MCF 10A (cell line): ENCODE data around the gene ARFGAP1. TPM values are rescaled to one million over a fixed set of nuclear protein-coding genes. Genes with fewer than 3 reads are reported as not detected.

ENCODE experiments used
- BruUV-seq: library from RNA; stranded (reverse); fragments of 400-500 nt; replicated peaks from 2 replicates; lab custom pipeline; 2021; lab: Mats Ljungman, UMichigan
- CTCF ChIA-PET: fragments of 300-600 bp; sonication (Branson Sonifier 250); formaldehyde crosslinking; extraction: SDS; loops from one replicate; lab custom pipeline; 2021; ENCODE audit warnings: antibody characterized with exemption, inconsistent platforms; lab: Yijun Ruan, JAX
- POLR2A ChIA-PET: fragments of 300-600, 350-650 bp; sonication (Branson Sonifier 250); formaldehyde crosslinking; extraction: SDS; loops from one replicate; lab custom pipeline; 2020; ENCODE audit warnings: antibody characterized with exemption, inconsistent platforms; lab: Yijun Ruan, JAX
- DNase-seq: peaks from one replicate; pipeline ENCODE4 v3.0.0-alpha.2; 2018; ENCODE audit not compliant: unreplicated experiment
- H3K27ac Mint-ChIP-seq: one replicate; pipeline ENCODE4 v1.8.0; 2022; ENCODE audit warnings: mild to moderate bottlenecking, low read depth, mixed read lengths; ENCODE audit not compliant: unreplicated experiment
- H3K27me3 Mint-ChIP-seq: one replicate; pipeline ENCODE4 v1.8.0; 2022; ENCODE audit warnings: mixed read lengths; ENCODE audit not compliant: insufficient read depth, unreplicated experiment
- H3K36me3 Mint-ChIP-seq: one replicate; pipeline ENCODE4 v1.8.0; 2022; ENCODE audit warnings: mild to moderate bottlenecking, moderate library complexity, mixed read lengths; ENCODE audit not compliant: insufficient read depth, unreplicated experiment
- H3K4me1 Mint-ChIP-seq: one replicate; pipeline ENCODE4 v1.8.0; 2022; ENCODE audit warnings: mixed read lengths; ENCODE audit not compliant: insufficient read depth, unreplicated experiment
- H3K4me3 Mint-ChIP-seq: one replicate; pipeline ENCODE4 v1.8.0; 2022; ENCODE audit warnings: mild to moderate bottlenecking, moderate library complexity, mixed read lengths; ENCODE audit not compliant: unreplicated experiment
- H3K9me3 Mint-ChIP-seq: one replicate; pipeline ENCODE4 v1.8.0; 2022; ENCODE audit warnings: mixed read lengths; ENCODE audit not compliant: unreplicated experiment
- CTCF ChIP-seq: fragments of 200-600 bp; IDR thresholded peaks from one replicate; pipeline ENCODE4 v1.8.0; 2022; ENCODE audit warnings: antibody characterized with exemption, mild to moderate bottlenecking; ENCODE audit not compliant: unreplicated experiment
- intact Hi-C: fragments of 100-400 bp; cut with micrococcal nuclease; formaldehyde crosslinking; loops from 2 replicates; pipeline ENCODE4 v1.14.1; 2022
- total RNA-seq: library from RNA; stranded (reverse); gene quantifications from 2 replicates; pipeline ENCODE4 v1.2.3, GENCODE V29; 2022

ARFGAP1 gene
- total RNA-seq, 1 experiment from 2014 or later = 93.6 TPM

DNA sequence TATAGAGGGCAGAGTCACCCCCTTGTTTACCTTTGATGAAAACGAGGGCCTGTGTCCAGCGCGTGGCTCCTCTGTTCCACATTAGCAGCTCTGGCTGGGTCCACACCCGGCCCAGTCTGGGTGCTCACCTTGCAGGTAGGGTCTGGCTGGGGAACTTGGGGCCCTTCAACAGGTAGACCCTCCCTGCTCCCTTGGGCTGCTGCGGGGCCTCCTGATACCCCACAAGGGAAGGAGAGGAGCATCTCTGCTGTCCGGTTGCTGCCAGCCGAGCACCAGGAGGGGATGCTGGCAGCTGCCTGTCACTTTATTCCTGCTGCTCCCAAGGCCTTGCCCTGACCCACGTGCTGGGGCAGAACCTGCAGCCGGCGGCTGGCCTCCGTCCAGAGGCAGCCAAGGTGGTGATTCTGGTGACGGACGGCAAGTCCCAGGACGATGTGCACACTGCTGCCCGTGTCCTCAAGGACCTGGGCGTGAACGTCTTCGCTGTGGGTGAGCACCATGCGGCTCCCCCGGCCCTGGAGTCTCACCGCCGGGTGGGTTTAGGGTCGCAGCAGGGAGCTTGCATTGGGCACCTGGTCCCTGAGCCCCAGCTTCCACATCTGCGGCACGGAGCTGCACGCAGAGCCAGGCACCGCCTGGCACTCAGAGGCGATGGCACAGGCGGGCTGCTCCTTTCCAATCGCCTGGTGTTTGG lies 35.8 kb downstream of the ARFGAP1 start:
- DNase-seq = no peak
- Mint-ChIP-seq H3K9me3 (no peaks in the 10 kb centered on the region), H3K4me3 (no peak overlapping the region), H3K27me3 (no peaks in the 10 kb centered on the region), H3K27ac (no peak overlapping the region), H3K4me1 (no peaks in the 10 kb centered on the region), H3K36me3 (no peaks in the 10 kb centered on the region)
- intact Hi-C loops = loop anchor here (5.0 kb wide), 1 partner anchor 174 kb away; no protein-coding TSS in a partner anchor
- no peak for TF ChIP-seq CTCF
- ChIA-PET POLR2A (no interaction called here), CTCF (interaction anchor here (0.6 to 4.7 kb wide), 17 partner anchors 10 to 948 kb away, joined by 3 to 85 read pairs (median 3); no protein-coding TSS in a partner anchor)
- BruUV-seq = no TSS peak

- intact Hi-C loops = loop anchor here (5.0 kb wide), 1 partner anchor 173 kb away; no protein-coding TSS in a partner anchor
- TF ChIP-seq CTCF = peak; percentile 86
- Mint-ChIP-seq H3K4me3 (no peak overlapping the region), H3K4me1 (no peaks in the 10 kb centered on the region), H3K36me3 (no peaks in the 10 kb centered on the region), H3K27ac (no peak overlapping the region), H3K27me3 (no peaks in the 10 kb centered on the region), H3K9me3 (no peaks in the 10 kb centered on the region)
- CTCF ChIA-PET = interaction anchor here (0.6 to 4.7 kb wide), 43 partner anchors 9 to 1996 kb away, joined by 3 to 85 read pairs (median 4); no protein-coding TSS in a partner anchor
- DNase-seq = peak; percentile 27
- POLR2A ChIA-PET = interaction anchor here (0.6 kb wide), 1 partner anchor 93 kb away, joined by 3 read pairs; no protein-coding TSS in a partner anchor
- BruUV-seq = no TSS peak
Measured at GRCh38 chr20:63309261-63310071, 36.9 kb downstream of the ARFGAP1 start.

- intact Hi-C loops = no loop called here
- Mint-ChIP-seq H3K27ac (no peak overlapping the region), H3K4me1 (no peaks in the 10 kb centered on the region), H3K36me3 (no peaks in the 10 kb centered on the region), H3K9me3 (no peaks in the 10 kb centered on the region), H3K27me3 (no peaks in the 10 kb centered on the region), H3K4me3 (no peak overlapping the region)
- ChIA-PET POLR2A (no interaction called here), CTCF (interaction anchor here (0.6 to 4.7 kb wide), 32 partner anchors 8 to 812 kb away, joined by 3 to 85 read pairs (median 4); no protein-coding TSS in a partner anchor)
- TF ChIP-seq CTCF = no peak
- no peak for DNase-seq
- BruUV-seq = no TSS peak
Measured at GRCh38 chr20:63310265-63310991, 37.8 kb downstream of the ARFGAP1 start.
